OCI-LY7 (cell line): ENCODE measurements around the gene THTPA. TPM values are rescaled to one million over a fixed set of nuclear protein-coding genes. Genes with fewer than 3 reads are reported as not detected.

Experiments
- BruUV-seq: library from RNA; stranded (reverse); fragments of 400-500 nt; replicated peaks from 2 replicates; lab custom pipeline; 2021; lab: Mats Ljungman, UMichigan
- CTCF ChIA-PET: fragments of 300-600 bp; sonication (Branson Sonifier 250); formaldehyde crosslinking; loops from one replicate; lab custom pipeline; 2022; ENCODE audit warnings: antibody characterized with exemption; ENCODE audit not compliant: unreplicated experiment; lab: Charles Lee
- POLR2A ChIA-PET: fragments of 300-600 bp; sonication (Branson Sonifier 250); formaldehyde crosslinking; loops from one replicate; lab custom pipeline; 2022; ENCODE audit warnings: antibody characterized with exemption; lab: Charles Lee
- DNase-seq: peaks from one replicate; pipeline ENCODE4 v3.0.0-alpha.2; 2015; ENCODE audit warnings: low spot score
- H2AFZ ChIP-seq: fragments of 200-600 bp; sonication (generic), shearing (Covaris generic); 2 replicates; pipeline ENCODE4 v1.6.1; 2014; ENCODE audit warnings: mild to moderate bottlenecking, antibody characterized with exemption, low read length, moderate library complexity
- H3K27ac ChIP-seq: fragments of 200-600 bp; sonication (generic); 2 replicates; pipeline ENCODE4 v1.5.1; 2014; ENCODE audit warnings: mixed run types, low read depth, mild to moderate bottlenecking, moderate library complexity, low read length, inconsistent platforms; ENCODE audit not compliant: poor library complexity, severe bottlenecking
- H3K36me3 ChIP-seq: fragments of 200-600 bp; sonication (generic); 2 replicates; pipeline ENCODE4 v1.6.1; 2014; ENCODE audit warnings: mild to moderate bottlenecking, antibody characterized with exemption, low read length, moderate library complexity, mixed read lengths; ENCODE audit not compliant: insufficient read depth
- H3K4me1 ChIP-seq: fragments of 200-600 bp; sonication (generic); 2 replicates; pipeline ENCODE4 v1.5.1; 2014; ENCODE audit warnings: mild to moderate bottlenecking, low read length; ENCODE audit not compliant: insufficient read depth, poor library complexity, severe bottlenecking
- H3K4me2 ChIP-seq: fragments of 200-600 bp; sonication (generic); 2 replicates; pipeline ENCODE4 v1.6.1; 2014; ENCODE audit warnings: mild to moderate bottlenecking, low read length
- H3K4me3 ChIP-seq: fragments of 200-600 bp; sonication (generic); 2 replicates; pipeline ENCODE4 v1.5.1; 2014; ENCODE audit warnings: mild to moderate bottlenecking, low read depth, low read length; ENCODE audit not compliant: poor library complexity, severe bottlenecking
- H3K79me2 ChIP-seq: fragments of 200-600 bp; sonication (generic); 2 replicates; pipeline ENCODE4 v1.6.1; 2016; ENCODE audit warnings: low read depth, mild to moderate bottlenecking, low read length, moderate library complexity, mixed read lengths; ENCODE audit not compliant: insufficient read depth
- H3K9me2 ChIP-seq: fragments of 200-600 bp; sonication (generic); 2 replicates; pipeline ENCODE4 v1.6.1; 2016; ENCODE audit warnings: mild to moderate bottlenecking, low read length, mixed read lengths; ENCODE audit not compliant: insufficient read depth
- H3K9me3 ChIP-seq: fragments of 200-600 bp; sonication (generic); 2 replicates; pipeline ENCODE4 v1.6.1; 2014; ENCODE audit warnings: mild to moderate bottlenecking, mixed run types, low read length, mixed read lengths
- H4K20me1 ChIP-seq: fragments of 200-600 bp; sonication (generic); 2 replicates; pipeline ENCODE4 v1.6.1; 2014; ENCODE audit warnings: mild to moderate bottlenecking, antibody characterized with exemption, low read length, moderate library complexity, mixed read lengths; ENCODE audit not compliant: insufficient read depth
- EZH2phosphoT487 ChIP-seq: fragments of 200-600 bp; sonication (generic); IDR thresholded peaks from 2 replicates; pipeline ENCODE4 v1.6.1; 2018; ENCODE audit warnings: low read depth, borderline replicate concordance, mild to moderate bottlenecking, mixed run types, antibody characterized with exemption, low read length, moderate library complexity, mixed read lengths
- intact Hi-C: fragments of 100-400 bp; cut with micrococcal nuclease; formaldehyde crosslinking; loops from one replicate; pipeline ENCODE4 v1.10.0; 2022; ENCODE audit not compliant: unreplicated experiment
- total RNA-seq, 2 experiments: library from RNA; depleted of rRNA in 1 of 2; stranded (reverse); fragments of >200 nt in 1 of 2; shearing (Covaris generic) in 1 of 2; gene quantifications; 2 replicates each; pipeline ENCODE4 v1.2.3, GENCODE V29; 2014 to 2022
- TF ChIP-seq, protein P1 (sequence below): fragments of 200-600 bp; sonication (generic); conservative IDR thresholded peaks from 2 replicates; pipeline ENCODE4 v1.5.1; 2014; ENCODE audit warnings: mild to moderate bottlenecking, antibody characterized with exemption, low read length, moderate library complexity, mixed read lengths

Gene THTPA
- total RNA-seq, 2 experiments from 2014 or later, result 15.4 to 28.6 TPM

DNA sequence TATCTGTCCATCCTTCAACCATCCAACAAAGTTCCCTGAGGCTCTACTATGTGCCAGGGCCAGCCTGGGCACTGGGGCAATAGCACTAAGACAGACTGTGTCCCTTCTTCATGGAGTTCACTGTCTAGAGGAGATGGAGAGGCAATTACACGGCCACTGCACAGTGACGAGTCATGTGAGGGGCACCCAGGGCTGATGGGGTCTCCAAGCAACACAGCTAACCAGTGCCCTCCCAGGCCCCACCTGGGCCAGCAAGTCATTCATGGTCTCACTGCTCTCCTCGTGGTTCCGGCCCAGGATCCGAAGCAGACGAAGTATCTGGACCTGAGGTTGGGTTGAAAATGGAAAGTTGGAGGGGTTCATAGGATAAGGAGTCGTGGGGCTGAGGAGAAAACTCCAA, 8.8 kb downstream of the THTPA start:
- Histone ChIP-seq H3K9me3 (no peaks in the 10 kb centered on the region), H3K4me3 (no peak overlapping the region), H3K9me2 (no peaks in the 10 kb centered on the region), H3K4me2 (no peak overlapping the region), H3K27ac (no peak overlapping the region), H3K4me1 (peaks cover 28% of the 10 kb centered on the region), H2AFZ (no peak overlapping the region), H3K79me2 (peaks cover 9% of the 10 kb centered on the region; the same call in 1 of the 2 replicates), H3K36me3 (peaks cover 63% of the 10 kb centered on the region), H4K20me1 (no peaks in the 10 kb centered on the region; the same call in 1 of the 2 replicates)
- BruUV-seq, result no TSS peak
- DNase-seq, result no peak
- CTCF ChIA-PET, result no interaction called here
- intact Hi-C loops, result loop anchor here (10.0 kb wide), 1 partner anchor 800 kb away; the partner anchor contains the start of gene NFATC4
- POLR2A ChIA-PET, result no interaction called here
- no peak for TF ChIP-seq EZH2phosphoT487
- TF ChIP-seq, protein P1, sequence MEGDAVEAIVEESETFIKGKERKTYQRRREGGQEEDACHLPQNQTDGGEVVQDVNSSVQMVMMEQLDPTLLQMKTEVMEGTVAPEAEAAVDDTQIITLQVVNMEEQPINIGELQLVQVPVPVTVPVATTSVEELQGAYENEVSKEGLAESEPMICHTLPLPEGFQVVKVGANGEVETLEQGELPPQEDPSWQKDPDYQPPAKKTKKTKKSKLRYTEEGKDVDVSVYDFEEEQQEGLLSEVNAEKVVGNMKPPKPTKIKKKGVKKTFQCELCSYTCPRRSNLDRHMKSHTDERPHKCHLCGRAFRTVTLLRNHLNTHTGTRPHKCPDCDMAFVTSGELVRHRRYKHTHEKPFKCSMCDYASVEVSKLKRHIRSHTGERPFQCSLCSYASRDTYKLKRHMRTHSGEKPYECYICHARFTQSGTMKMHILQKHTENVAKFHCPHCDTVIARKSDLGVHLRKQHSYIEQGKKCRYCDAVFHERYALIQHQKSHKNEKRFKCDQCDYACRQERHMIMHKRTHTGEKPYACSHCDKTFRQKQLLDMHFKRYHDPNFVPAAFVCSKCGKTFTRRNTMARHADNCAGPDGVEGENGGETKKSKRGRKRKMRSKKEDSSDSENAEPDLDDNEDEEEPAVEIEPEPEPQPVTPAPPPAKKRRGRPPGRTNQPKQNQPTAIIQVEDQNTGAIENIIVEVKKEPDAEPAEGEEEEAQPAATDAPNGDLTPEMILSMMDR, result no peak

DNA sequence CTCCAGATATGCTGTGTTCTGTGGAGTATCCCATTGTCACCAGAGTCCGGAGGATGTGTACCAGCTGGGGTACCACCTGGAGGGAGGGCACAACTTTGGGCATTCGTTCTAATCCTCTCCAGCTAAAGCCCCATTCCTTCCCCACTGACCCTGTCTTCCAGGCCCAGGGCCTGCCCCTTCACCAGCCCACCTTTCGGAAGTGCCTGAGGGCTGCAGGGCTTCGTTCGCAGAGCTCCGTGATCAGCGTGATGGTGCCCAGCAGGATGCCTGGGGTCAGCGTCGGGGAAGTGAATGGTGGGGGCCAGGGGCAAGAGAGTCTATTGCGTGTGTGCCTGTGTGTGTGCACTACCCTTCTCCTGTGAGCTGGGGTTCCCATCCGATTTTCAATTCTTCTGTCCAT, 9.6 kb downstream of the THTPA start:
- H3K4me2 ChIP-seq, result no peak overlapping the region
- CTCF ChIA-PET, result no interaction called here
- no peak overlapping the region for H3K4me3 ChIP-seq
- H3K4me1 ChIP-seq, result peaks cover 29% of the 10 kb centered on the region
- H3K79me2 ChIP-seq, result peaks cover 9% of the 10 kb centered on the region; the same call in 1 of the 2 replicates
- H3K9me3 ChIP-seq, result no peaks in the 10 kb centered on the region
- H4K20me1 ChIP-seq, result no peaks in the 10 kb centered on the region; the same call in 1 of the 2 replicates
- POLR2A ChIA-PET, result no interaction called here
- intact Hi-C loops, result loop anchor here (10.0 kb wide), 1 partner anchor 799 kb away; the partner anchor contains the start of gene NFATC4
- DNase-seq, result no peak
- no peaks in the 10 kb centered on the region for H3K9me2 ChIP-seq
- H3K27ac ChIP-seq, result no peak overlapping the region
- no peak for TF ChIP-seq EZH2phosphoT487
- TF ChIP-seq, protein P1, result no peak
- peaks cover 56% of the 10 kb centered on the region for H3K36me3 ChIP-seq
- H2AFZ ChIP-seq, result no peak overlapping the region
- BruUV-seq, result no TSS peak

DNA sequence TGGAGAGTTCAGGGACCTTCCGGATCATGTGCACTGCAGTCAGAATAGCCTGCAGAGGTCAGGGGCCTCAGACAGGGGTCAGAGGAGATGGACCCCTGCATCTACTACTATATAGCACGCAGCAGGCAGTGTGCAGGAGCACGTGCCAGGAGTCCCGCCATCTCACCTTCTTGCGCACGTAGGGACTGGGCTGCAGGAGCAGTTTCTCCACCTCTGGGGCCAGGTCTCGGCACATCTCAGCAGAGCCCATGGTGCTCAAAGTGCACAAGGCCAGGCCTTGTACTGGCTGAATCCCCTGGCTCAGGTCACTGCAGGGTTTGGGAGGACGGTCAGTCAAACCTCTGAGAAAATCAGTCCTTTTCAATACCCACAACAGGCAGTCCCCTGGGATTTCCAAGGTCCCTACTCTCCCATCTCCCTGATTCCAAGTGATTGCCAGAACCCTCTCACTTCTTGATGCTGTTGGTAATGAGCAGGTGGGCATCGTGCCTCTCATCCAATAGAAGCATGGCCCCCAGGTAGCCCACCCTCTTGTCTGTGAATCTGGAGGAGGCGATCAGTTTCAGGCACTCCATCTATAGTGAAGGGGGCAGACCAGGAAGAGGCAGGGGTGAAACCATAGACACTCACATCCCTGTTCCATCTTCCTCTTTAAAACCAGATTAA, 10.2 kb downstream of the THTPA start:
- TSS peak; percentile 38 for BruUV-seq
- intact Hi-C loops, result loop anchor here (10.0 kb wide), 1 partner anchor 799 kb away; the partner anchor contains the start of gene NFATC4
- no peaks in the 10 kb centered on the region for H3K9me3 ChIP-seq
- ChIA-PET POLR2A (interaction anchor here (1.1 to 1.7 kb wide), 3 partner anchors 9 to 91 kb away, joined by 3 to 9 read pairs (median 3); no protein-coding TSS in a partner anchor), CTCF (no interaction called here)
- no peaks in the 10 kb centered on the region; the same call in 1 of the 2 replicates for H4K20me1 ChIP-seq
- TF ChIP-seq EZH2phosphoT487, result no peak
- TF ChIP-seq, protein P1, result no peak
- H3K27ac ChIP-seq, result no peak overlapping the region
- peaks cover 9% of the 10 kb centered on the region; the same call in 1 of the 2 replicates for H3K79me2 ChIP-seq
- DNase-seq, result no peak
- H3K4me2 ChIP-seq, result peak overlapping the region; percentile 96
- H3K4me3 ChIP-seq, result peak overlapping the region; percentile 85
- H3K9me2 ChIP-seq, result no peaks in the 10 kb centered on the region
- H2AFZ ChIP-seq, result no peak overlapping the region
- H3K36me3 ChIP-seq, result peaks cover 50% of the 10 kb centered on the region
- peaks cover 29% of the 10 kb centered on the region for H3K4me1 ChIP-seq
